Pulmonary artery endothelial cell (primary cell): ENCODE data around the gene PAX2. TPM values are rescaled to one million over a fixed set of nuclear protein-coding genes. Genes with fewer than 3 reads are reported as not detected.

Source experiments
- DNase-seq: peaks from one replicate; pipeline ENCODE4 v3.0.0-alpha.2; 2011; ENCODE audit warnings: low read depth, low spot score
- total RNA-seq: library from RNA; depleted of rRNA; stranded (reverse); fragments of >200 nt; gene quantifications from 2 replicates; pipeline ENCODE4 v1.2.3, GENCODE V29; 2014

Gene PAX2
- total RNA-seq, 1 donor from 2014 or later: not detected

DNA sequence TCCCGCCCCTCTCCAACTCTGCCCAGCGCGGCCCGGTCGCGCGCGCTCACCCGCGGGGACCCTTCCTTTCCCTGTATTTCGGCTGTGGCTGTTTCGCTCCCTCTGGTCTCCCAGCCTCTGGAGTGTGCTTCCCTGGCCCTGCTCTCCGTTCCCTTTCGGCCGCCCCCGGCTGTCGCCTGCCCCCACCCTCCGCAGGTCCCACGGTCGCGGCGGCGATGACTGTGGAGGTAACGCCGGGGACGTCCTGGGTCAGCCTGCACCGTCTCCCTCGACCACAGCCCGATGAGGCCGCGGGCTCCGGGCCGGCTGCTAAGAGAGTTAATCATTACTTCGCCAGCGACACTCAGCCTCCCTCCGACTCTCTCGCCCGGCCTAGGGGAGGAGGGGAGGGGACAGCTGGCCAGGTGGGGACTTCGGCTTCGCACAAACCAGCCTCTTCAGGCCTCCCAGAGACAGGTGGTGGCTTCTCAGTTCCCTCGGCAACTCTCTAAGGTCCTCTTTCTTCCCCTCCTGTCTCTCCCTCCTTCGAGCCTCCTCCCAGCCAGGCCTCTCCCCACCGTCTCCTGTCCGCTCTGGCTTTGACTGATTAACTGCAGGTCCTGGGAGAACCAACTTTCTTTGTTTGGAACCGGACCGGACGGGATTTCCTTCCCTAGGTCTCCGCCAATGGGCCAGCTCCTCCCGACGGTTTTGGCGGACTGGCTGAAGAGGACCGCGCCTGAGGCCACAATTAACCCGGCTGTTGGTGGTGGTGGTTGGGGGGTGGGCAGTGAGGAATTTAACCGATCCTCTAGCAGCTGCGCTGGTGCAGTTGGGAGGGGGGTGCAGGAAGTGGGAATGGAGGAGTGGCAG lies 5.6 kb upstream of the PAX2 start:
- DNase-seq: no peak

DNA sequence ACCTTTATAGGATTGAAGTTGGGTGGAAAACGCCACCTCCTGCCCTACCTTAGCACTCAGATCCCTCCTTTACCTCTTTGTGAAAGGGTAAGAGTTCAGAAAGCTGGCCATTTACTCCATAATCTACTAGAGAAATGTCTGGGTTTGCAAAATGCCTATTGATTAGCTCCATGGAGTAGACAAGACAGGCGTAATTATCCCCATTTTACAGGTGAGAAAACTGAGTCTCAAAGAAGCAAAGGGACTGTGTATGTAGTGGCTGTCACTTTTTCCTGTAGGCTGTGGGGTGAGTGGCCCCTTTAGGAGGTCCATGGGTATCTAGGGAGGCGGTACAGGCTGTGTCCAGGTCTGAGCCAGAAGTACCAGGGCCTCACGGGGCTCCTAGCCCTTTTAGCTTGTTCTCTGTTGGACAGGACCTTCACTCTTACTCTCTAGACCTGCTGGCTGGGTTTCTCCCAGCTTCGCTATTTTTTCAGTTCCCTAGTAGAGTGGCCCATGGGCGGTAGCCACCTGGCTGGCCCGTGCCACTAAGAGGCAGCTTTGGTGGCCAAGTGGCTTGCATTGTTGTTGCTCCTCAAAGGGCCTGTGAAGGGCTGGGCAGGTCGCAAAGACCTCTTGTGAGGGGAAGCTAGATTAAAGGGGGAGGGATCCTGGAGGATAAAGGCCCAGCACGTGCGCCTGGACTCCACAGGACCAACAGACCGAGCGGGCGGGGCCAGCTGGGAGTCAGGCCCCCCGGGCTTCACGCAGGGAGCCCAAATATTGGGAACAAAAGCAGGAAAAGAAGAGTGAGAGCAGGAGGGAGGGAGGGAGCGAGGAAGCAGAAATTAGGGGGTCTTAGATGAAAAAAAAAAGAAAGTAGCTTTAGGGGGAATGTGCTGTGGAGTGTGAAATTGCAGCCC lies 4.7 kb upstream of the PAX2 start:
- no peak for DNase-seq

DNA sequence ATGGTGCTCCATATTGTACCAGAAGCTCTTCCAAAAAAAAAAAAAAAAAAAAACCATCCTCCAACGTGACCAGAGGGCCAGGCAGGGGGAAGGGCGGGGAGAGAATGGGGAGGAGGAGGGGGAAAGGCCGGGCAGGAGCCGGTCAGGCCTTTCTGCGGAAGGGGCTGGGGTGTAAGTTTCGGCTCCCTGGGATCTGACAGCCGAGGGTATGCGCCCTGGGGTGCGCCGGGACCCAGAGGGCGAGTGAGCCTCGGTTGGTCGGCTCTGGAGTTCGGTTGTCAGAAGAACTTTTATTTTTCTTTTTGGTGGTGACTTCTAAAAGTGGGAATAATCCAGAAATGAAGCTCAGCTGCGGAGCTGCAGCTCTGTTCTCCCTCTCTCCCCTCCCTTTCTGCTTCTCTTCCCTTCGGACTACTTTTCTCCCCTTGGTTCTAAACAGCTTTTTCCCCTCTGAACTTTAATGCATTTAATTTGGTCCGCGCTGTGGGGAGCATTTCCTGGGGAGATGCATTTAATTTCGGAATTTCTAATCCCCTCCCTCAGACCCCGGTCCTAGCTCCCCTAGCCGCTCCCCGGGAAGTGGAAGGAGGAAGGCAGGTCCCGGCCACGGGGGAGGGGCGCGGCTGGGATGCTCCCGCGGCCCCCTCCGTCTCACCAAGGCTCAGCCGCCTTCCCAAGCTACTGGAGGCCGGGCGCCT lies 3.9 kb upstream of the PAX2 start:
- no peak for DNase-seq

DNA sequence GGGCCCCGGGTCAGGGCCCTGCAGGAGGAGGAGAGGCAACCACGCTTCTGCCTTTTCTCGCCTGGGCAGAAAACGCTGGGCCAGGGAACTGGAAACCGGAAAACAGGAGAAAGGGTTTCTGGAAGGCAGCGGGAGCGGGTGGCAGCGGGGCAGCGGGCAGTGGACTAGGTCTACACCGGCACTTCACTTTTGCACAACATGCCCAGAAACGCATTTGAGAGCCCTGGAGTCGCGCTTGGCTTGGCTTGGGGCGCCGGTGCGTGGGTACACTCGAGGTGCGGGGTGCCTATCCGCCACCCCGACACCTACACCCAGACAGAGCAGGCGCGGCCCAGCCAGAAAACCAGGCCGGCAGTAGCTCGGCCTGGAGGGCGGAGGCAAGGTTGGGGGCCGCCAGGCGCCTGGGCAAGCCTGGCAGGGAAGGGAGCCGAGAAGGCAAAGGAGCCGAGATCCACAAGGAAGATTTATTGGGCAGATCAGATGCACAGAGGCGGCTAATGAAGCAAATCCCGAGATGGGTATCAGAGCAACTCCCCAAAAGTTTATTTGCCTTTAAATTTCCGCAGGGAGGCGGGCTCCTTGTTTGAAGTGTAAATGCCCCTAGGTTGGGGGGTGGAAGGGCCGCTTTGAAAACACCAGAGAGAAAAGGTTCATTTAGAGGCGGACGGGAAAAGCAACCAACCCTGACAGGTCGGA lies 3.2 kb upstream of the PAX2 start:
- no peak for DNase-seq

DNA sequence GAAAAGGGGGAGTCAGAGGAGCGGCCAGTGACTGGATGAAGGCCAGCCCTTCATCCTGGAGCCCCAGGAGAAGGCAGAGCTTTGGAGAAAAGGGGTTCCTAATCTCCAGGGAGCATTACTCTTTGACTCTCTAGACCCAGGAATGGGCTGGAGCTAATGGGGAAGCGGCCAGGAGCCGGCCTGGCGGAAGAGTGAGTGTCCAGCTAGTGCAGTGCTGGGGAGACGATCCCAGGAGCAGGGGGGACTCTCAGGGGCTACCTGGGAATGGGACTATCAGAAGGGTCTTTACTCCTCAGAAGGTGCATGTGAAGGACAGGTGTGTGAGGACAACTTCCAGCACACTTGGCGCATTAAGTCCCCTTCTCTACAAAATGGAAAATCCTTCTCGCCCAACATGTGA lies 2.4 kb upstream of the PAX2 start:
- DNase-seq: no peak

DNA sequence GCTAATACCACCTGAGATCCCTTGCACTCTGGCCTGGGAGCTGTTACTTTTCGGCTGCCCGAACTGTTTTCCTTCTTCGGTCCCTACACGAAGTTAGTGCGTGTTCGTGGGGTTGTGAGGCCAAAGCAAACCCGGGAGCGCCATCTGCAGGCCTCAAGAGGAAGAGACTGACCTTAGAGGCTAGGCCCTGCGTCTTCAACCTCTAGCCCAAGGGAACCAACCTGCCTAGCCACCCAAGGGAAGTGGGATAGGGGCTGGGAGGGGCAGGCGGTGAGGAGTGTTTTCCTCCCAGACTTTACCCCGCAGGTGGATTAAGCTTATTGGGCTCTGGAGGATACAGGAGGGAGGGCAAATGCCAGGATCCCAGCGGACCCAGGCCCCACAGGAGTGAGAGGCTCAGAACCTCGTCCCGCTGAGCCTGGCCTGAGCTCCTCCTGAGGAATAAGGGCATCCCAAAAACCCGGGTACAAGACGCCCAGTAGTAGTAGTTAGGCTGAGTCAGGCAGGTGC lies 1.7 kb upstream of the PAX2 start:
- DNase-seq: peak; percentile 29

DNA sequence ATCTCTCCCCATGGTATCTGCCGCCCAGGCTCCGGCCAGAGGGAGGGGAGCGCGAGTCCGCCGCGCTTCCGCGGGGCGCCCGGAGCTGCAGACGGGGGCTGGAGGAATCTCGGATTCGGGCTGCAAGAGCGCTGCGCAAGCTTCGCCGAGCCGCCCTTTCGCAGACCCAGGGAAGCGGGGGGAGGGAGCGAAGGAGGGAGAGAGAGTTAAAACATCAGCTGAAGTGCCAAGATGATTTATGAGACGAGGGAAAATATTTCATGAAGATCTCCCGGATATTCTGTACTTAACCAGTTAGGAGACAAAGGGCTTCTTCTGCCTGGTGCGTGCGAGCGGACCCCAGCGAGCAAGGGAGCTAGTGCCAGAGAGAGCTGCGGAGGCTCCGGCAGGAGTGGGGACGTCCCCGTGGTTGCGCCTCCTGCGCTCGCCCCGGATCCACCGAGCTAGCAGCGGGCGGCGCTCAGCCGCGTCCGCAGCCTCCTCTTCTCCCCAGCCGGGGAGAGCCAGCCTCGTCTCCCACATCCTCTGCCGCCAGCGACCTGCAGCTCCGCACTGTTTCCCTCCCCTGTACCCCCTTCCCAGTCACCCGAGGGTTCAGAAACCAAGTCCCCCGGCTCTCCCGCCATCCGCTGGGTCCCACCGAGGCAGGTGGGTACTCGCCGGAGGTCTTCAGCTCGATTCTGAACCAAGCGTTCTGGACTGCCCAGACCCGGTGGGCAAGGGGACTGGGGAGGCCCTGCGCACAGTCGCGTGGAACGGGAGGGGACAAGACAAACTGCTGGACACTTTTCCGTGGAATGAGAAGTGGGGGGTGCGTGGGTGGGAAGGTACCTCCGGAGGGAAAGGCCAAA lies 1.0 kb upstream of the PAX2 start:
- no peak for DNase-seq

DNA sequence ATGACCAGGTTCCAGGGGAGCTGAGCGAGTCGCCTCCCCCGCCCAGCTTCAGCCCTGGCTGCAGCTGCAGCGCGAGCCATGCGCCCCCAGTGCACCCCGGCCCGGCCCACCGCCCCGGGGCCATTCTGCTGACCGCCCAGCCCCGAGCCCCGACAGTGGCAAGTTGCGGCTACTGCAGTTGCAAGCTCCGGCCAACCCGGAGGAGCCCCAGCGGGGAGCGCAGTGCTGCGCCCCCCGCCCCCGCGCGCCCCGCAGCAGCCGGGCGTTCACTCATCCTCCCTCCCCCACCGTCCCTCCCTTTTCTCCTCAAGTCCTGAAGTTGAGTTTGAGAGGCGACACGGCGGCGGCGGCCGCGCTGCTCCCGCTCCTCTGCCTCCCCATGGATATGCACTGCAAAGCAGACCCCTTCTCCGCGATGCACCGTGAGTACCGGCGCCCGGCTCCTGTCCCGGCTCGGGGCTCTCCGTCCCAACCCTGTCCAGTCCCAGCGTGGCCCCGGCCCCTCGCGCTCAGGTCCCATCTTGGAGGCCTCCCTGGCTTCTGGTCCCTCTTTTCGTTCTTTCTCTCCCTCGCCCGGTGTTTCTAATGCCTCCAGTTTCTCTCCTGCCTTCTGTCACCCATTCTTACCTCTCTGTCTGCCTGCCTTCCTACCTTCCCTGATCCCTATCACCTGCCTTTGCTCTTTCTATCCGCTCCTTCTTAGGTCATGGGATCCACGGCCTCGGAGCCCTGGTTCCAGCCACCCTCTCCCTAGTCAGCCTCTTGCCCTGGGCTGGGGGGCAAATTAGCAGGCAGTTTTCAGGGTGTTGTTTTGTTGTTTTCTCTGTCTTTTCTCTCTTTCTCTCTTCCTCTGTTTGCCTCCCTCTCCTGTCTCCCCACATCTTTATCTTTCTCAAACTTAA lies 751 bp downstream of the PAX2 start:
- DNase-seq: no peak

DNA sequence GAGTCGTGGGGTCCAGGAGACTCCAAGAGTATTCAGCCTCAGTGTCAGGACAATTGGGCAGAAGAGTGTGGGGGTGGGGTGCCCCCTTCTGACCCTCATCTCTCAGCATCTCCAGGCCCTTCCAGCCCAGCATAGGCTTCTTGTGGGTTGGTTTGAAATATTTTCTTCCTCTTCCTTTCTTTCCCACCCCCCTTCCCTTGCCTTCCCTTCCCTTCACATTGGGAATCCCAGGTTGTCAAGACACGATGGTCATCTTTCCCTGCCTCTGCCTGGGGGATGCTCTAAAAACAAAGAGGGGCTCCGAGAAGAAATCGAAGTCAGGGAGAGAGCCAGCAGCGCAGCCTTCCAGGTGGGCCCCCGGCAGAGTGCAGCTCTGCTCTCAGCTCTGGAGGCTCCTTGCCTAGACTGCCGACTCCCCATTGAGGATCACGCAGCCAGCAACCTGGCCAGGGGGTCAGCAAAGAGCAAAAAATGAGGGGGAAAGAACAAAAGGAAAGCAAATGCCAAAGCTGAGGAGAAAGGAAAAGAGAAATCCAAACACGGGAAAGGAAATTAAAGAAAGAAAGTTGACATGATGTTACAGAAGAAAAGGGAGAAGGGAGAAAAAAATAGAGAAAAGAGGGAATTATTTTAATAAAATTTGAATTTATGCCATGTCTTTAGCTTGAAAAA lies 1.5 kb downstream of the PAX2 start:
- no peak for DNase-seq

DNA sequence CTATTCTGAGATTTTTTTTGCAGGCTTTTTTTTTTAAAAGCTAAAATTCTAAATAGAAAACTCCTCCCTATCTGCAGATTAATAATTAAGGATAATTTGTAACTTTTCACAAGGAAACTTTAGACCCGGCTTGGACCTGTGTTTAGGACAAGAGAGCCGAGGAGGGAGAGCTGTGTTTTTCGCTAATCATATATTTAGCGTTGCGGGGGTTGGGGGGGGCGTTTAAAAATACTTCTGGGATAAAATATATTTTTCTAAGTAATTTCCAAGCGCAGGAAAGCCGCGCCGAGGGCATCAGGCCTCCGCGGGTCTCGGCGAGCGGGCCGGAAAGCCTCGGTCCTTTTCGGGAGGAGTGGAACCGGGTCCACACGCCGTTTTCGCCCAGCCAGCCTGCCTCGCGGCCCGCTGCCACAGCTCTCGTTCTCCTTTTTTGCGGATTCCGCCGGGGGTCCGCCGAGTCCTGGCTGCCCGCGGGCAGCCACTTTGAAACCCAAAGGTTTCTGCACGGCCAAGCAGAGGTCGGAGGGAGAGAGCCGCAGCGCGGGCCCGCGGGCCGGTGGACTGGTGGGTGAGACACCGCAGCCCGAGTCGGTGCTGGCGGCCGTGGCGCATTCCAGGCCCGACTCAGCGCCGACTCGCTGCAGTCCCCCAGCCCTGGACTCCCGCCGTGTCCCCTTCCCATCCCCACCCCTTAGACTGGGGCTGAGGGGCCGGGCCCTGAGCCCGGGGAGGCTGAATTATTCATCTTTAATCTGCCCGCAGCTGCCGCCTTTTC lies 2.3 kb downstream of the PAX2 start:
- no peak for DNase-seq

DNA sequence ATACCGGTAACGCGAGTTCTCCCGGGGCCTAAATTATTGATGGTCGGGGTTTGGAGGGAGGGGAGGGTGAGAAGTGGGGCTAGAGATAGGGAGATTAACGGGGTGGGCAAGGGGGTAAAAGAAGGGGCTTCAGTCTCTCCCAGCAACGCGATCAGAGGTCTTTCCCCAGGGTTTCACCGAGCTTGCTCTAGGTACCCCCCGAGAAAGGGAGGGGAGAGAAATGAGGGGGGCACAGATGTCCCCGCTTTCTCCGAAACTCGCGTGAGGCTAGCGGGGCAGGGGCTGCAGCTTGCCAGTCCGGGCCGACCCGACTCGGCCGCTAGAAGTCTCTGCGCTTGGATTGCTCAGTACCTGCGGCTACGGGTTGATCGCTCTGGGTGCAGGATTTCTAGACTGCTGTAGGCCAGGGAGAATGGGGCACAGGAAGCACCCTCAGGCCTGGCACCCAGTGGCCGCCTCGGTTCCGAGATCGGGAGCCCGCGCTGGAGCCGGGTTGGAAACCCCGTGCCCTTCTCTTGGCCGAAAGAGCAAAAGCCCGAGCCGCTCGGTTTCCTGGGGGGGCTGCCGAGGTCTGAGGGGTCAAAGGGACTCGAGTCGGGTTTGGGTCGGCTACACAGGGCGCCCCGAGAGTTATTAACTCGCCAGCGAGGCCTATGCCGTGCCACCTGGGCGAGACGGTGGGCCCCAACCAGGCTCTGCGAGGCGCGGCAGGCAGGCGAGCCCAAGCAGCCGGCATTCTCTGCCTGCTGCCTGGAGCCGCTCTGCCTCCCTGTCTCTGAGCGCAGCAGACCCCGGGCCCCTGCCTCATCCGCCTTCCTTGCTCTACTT lies 3.1 kb downstream of the PAX2 start:
- no peak for DNase-seq

DNA sequence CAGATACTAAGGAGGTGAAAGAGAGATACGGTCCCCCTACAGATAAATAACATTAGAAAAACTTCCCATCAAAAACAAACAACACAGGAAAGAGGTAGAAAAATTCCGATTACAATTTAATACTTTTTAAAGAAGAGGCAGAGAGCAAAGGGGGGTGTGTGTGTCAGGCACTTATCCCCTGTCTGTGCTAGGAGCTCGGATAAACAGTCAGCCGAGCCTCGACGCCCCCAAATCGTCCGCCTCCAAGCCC lies 3.6 kb downstream of the PAX2 start:
- DNase-seq: no peak

DNA sequence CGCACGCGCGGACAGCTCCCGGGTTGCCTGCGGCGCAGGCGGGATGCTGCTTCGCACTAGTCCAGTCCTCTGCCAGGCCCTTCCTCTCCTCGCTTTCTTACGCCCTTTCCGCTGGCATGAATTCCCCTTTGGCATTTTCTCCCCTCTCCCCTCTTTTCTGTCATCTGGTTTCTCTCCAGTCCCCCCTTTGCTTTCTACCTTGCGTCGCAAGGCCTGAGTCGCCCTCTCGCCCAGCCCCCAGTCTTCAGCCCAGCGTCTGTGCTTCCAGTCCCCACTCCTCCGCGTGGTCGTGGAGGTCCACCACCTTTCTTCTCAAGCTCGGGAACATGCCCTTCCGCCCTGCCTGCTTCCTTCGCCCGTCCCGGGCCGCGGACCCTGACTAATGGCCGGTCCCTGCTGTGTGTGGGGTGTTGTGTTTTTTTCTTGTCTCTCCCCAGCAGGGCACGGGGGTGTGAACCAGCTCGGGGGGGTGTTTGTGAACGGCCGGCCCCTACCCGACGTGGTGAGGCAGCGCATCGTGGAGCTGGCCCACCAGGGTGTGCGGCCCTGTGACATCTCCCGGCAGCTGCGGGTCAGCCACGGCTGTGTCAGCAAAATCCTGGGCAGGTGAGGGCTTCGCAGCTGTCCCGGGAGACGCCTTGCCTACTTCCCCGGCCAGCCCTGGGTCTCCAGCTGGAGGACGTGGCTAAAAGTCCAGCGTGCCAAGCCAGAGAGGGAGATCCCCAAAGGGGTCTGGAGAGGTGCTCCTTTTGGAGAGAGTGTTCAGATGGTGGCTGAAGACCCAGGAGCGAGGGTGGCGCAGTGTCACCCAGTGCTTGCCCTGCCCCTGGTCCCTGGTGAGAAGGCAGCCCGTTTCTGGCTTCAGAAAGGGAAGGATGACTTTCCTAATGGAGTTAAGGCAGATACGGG lies 4.2 kb downstream of the PAX2 start:
- DNase-seq: no peak

DNA sequence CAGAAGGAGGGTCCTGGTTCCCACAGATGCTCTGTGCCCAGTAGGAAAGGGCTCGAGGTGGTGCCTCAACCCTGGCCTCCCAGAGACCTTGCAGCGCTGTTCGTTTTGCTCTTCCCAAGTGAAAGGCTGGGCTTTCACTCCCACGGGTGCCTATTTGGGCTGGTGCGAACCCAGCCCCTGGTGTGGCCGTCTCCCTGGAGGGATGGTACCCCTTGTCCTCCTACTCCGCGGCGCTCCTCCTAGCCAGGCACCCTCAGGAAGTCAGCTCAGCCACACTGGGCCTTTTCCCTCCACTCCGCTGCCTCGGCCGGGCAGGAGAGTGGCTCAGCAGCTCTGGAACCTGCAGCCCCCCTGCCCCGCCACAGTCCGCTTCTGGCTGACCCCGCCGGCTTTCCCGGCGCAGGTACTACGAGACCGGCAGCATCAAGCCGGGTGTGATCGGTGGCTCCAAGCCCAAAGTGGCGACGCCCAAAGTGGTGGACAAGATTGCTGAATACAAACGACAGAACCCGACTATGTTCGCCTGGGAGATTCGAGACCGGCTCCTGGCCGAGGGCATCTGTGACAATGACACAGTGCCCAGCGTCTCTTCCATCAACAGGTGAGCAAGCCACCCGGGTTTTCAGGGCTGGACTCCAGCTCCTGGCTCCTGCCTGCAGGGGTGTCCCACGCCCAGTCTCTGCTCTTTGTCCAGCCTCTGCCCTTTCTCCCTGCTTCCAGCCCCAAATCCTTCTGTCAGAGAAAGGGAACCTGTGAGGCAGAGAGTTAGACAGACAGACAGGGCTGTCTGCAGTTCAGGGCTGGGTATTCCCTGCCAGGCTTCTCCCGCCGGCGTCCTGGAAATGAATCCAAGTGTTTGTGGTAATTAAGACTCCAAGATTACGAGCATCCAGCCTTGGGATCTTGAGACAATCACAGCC lies 5.2 kb downstream of the PAX2 start:
- no peak for DNase-seq
